HepG2 (cell line): ENCODE results near the gene DNAJB12. TPM values are rescaled to one million over a fixed set of nuclear protein-coding genes. Genes with fewer than 3 reads are reported as not detected.

Experiments used
- KDM1A ChIP-seq: IDR thresholded peaks from 2 replicates; pipeline ENCODE4 v1.6.1; 2016; ENCODE audit warnings: missing compliant biosample characterization
- MAFF ChIP-seq: IDR thresholded peaks from 2 replicates; pipeline ENCODE4 v1.6.1; 2011; ENCODE audit warnings: low read depth, low read length, improper control_type of control experiment
- SALL1 ChIP-seq: sonication (generic); formaldehyde crosslinking; IDR thresholded peaks from 2 replicates; pipeline ENCODE4 v1.8.0; 2022; ENCODE audit warnings: mild to moderate bottlenecking, missing genetic modification reagents
- SNRNP70 ChIP-seq: fragments of 200-400 bp; formaldehyde crosslinking; IDR thresholded peaks from 2 replicates; pipeline ENCODE4 v1.6.1; 2017; ENCODE audit warnings: mild to moderate bottlenecking, low read depth, low read length, moderate library complexity
- TAF1 ChIP-seq: sonication (generic); formaldehyde crosslinking; IDR thresholded peaks from 2 replicates; pipeline ENCODE4 v1.4.0; 2020; ENCODE audit warnings: missing genetic modification reagents
- TEAD2 ChIP-seq: sonication (generic); formaldehyde crosslinking; IDR thresholded peaks from 2 replicates; pipeline ENCODE4 v1.9.0; 2021; ENCODE audit warnings: missing genetic modification reagents
- ZFP91 ChIP-seq: sonication (generic); formaldehyde crosslinking; IDR thresholded peaks from 2 replicates; pipeline ENCODE4 v1.9.0; 2022; ENCODE audit warnings: missing genetic modification reagents, mild to moderate bottlenecking, borderline replicate concordance
- ZMYM3 ChIP-seq: sonication (generic); formaldehyde crosslinking; IDR thresholded peaks from 2 replicates; pipeline ENCODE4 v1.5.1; 2020; ENCODE audit warnings: mild to moderate bottlenecking, missing genetic modification reagents
- ZNF224 ChIP-seq: sonication (generic); formaldehyde crosslinking; IDR thresholded peaks from 2 replicates; pipeline ENCODE4 v1.5.0; 2020; ENCODE audit warnings: mild to moderate bottlenecking, missing genetic modification reagents
- ZNF607 ChIP-seq: sonication (generic); formaldehyde crosslinking; IDR thresholded peaks from 2 replicates; pipeline ENCODE4 v1.5.1; 2020; ENCODE audit warnings: missing genetic modification reagents, mild to moderate bottlenecking, borderline replicate concordance
- ZNF768 ChIP-seq: sonication (generic); formaldehyde crosslinking; IDR thresholded peaks from 2 replicates; pipeline ENCODE4 v1.4.0; 2020; ENCODE audit warnings: missing genetic modification reagents
- ZNF773 ChIP-seq: sonication (generic); formaldehyde crosslinking; IDR thresholded peaks from 2 replicates; pipeline ENCODE4 v1.4.0; 2020; ENCODE audit warnings: missing genetic modification reagents, borderline replicate concordance
- ZSCAN5A ChIP-seq: sonication (generic); formaldehyde crosslinking; IDR thresholded peaks from 2 replicates; pipeline ENCODE4 v1.8.0; 2022; ENCODE audit warnings: mild to moderate bottlenecking, missing genetic modification reagents, borderline replicate concordance
- polyA plus RNA-seq, 8 experiments: library from polyadenylated mRNA; depleted of rRNA in 3 of 8; stranded (reverse) in 7 of 8; unstranded in 1 of 8; fragments of >200 nt; fragmentation: Illumina TruSeq in 4 of 8; extraction: Trizol in 4 of 8; gene quantifications; 2 replicates each; pipeline versions ENCODE4 v1.2.1 to v1.2.3, GENCODE V29; 2011 to 2016; ENCODE audit warnings: low read depth in 4 of 8, missing spikeins in 1 of 8, mixed read lengths in 1 of 8; ENCODE audit not compliant: insufficient read depth in 1 of 8
- total RNA-seq, 5 experiments: library from RNA; depleted of rRNA; stranded (reverse); fragments of >200 nt; fragmentation: Illumina TruSeq; extraction: Trizol; gene quantifications; 2 replicates each; pipeline ENCODE4 v1.2.3, GENCODE V29; 2016; ENCODE audit warnings: low read depth in 1 of 5
- TF ChIP-seq, protein P1 (sequence below): IDR thresholded peaks from 2 replicates; pipeline ENCODE4 v1.6.1; 2016; ENCODE audit warnings: low read depth
- TF ChIP-seq, protein P2 (sequence below): IDR thresholded peaks from 2 replicates; pipeline ENCODE4 v1.6.1; 2016; ENCODE audit warnings: missing compliant biosample characterization, missing genetic modification reagents, borderline replicate concordance
- TF ChIP-seq, protein P3 (sequence below): IDR thresholded peaks from 2 replicates; pipeline ENCODE4 v1.4.0; 2020; ENCODE audit warnings: mild to moderate bottlenecking, missing genetic modification reagents

The DNAJB12 gene
- total and polyA plus RNA-seq, 2 of the 13 experiments (the other 11 are each of a cell fraction or from before 2014, with no cell fraction given) = 10.8 to 18.2 TPM

DNA sequence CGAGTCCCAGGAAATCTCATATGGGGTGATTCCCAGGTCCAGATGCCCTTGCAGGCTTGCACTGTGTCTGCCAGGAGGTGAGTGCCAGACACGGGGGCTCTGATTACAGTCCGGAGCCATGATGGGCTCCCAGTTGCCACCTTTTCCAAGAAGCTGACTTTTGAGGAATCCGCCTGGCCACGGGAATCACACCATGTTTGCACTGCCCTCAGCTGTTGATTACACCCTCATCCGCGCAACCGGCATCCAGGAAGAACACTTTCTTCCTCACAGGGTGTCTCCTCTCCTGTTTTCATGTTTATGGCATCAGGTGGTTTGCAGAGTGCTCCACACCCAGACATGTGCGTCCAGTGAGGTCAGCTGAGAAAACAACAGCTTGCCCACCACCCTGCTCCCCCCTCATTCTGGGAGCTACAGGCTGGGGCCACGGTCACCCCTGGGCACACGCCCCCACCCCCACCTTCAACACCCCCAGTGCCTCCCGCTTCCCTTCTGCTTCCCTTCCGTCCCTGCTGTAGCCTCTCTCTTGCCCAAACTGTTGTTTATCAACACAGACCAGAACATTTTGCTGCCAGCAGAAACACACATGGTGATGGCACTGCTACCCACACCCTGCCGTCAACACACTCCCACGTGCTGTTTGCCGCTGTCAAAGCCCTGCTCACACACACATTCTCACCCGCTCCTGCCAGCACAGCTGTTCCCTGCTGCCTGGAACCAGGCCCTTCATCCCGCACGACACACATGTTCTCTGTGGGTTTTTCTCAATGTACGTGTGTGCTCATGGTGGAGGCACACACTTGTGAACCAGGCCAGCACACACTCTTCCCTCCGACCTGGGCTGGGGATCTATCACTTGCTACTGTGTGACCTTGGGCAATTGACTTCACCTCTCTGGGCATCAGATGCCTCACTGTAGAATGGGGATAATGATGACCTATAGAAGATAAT, 45.2 kb downstream of the DNAJB12 start (continued):
- peak; percentile 62; the same call in 1 of the 2 replicates for TF ChIP-seq ZFP91
- TF ChIP-seq ZSCAN5A (CRISPR knock-in tag) = no peak
- peak; percentile 38; the same call in 1 of the 2 replicates for TF ChIP-seq ZMYM3 (CRISPR knock-in tag)
- TF ChIP-seq ZNF607 (CRISPR knock-in tag) = 0 out of 2 replicates have a peak, but pooled peaks have one; percentile 36
- peak; percentile 97 for TF ChIP-seq ZNF768 (CRISPR knock-in tag)
- TF ChIP-seq ZNF224 (CRISPR knock-in tag) = no peak
- no peak for TF ChIP-seq ZNF773 (CRISPR knock-in tag)
- TF ChIP-seq SALL1 (CRISPR knock-in tag) = peak; percentile 16; the same call in 1 of the 2 replicates
- TF ChIP-seq KDM1A (CRISPR knock-in tag) = peak; percentile 65; the same call in 1 of the 2 replicates
- TF ChIP-seq TEAD2 = no peak
- TF ChIP-seq SNRNP70 = no peak
- 0 out of 2 replicates have a peak, but pooled peaks have one; percentile 8 for TF ChIP-seq TAF1
- TF ChIP-seq, protein P1, sequence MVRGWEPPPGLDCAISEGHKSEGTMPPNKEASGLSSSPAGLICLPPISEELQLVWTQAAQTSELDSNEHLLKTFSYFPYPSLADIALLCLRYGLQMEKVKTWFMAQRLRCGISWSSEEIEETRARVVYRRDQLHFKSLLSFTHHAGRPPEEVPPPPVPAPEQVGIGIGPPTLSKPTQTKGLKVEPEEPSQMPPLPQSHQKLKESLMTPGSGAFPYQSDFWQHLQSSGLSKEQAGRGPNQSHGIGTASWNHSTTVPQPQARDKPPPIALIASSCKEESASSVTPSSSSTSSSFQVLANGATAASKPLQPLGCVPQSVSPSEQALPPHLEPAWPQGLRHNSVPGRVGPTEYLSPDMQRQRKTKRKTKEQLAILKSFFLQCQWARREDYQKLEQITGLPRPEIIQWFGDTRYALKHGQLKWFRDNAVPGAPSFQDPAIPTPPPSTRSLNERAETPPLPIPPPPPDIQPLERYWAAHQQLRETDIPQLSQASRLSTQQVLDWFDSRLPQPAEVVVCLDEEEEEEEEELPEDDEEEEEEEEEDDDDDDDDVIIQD (CRISPR knock-in tag) = no peak
- TF ChIP-seq, protein P2, sequence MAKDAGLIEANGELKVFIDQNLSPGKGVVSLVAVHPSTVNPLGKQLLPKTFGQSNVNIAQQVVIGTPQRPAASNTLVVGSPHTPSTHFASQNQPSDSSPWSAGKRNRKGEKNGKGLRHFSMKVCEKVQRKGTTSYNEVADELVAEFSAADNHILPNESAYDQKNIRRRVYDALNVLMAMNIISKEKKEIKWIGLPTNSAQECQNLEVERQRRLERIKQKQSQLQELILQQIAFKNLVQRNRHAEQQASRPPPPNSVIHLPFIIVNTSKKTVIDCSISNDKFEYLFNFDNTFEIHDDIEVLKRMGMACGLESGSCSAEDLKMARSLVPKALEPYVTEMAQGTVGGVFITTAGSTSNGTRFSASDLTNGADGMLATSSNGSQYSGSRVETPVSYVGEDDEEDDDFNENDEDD = 0 out of 2 replicates have a peak, but pooled peaks have one; percentile 13
- TF ChIP-seq, protein P3, sequence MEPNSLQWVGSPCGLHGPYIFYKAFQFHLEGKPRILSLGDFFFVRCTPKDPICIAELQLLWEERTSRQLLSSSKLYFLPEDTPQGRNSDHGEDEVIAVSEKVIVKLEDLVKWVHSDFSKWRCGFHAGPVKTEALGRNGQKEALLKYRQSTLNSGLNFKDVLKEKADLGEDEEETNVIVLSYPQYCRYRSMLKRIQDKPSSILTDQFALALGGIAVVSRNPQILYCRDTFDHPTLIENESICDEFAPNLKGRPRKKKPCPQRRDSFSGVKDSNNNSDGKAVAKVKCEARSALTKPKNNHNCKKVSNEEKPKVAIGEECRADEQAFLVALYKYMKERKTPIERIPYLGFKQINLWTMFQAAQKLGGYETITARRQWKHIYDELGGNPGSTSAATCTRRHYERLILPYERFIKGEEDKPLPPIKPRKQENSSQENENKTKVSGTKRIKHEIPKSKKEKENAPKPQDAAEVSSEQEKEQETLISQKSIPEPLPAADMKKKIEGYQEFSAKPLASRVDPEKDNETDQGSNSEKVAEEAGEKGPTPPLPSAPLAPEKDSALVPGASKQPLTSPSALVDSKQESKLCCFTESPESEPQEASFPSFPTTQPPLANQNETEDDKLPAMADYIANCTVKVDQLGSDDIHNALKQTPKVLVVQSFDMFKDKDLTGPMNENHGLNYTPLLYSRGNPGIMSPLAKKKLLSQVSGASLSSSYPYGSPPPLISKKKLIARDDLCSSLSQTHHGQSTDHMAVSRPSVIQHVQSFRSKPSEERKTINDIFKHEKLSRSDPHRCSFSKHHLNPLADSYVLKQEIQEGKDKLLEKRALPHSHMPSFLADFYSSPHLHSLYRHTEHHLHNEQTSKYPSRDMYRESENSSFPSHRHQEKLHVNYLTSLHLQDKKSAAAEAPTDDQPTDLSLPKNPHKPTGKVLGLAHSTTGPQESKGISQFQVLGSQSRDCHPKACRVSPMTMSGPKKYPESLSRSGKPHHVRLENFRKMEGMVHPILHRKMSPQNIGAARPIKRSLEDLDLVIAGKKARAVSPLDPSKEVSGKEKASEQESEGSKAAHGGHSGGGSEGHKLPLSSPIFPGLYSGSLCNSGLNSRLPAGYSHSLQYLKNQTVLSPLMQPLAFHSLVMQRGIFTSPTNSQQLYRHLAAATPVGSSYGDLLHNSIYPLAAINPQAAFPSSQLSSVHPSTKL = no peak
- TF ChIP-seq MAFF = no peak
